B cell (primary cell): ENCODE data around the gene ZNF503.

ENCODE experiments used
- EZH2 ChIP-seq: IDR thresholded peaks from 2 replicates; pipeline ENCODE4 v1.6.1; 2012; ENCODE audit warnings: borderline replicate concordance, low read depth, mild to moderate bottlenecking, moderate library complexity, low read length; ENCODE audit not compliant: insufficient read depth, poor library complexity, severe bottlenecking
- TF ChIP-seq, protein P1 (sequence below): fragments of 200-600 bp; IDR thresholded peaks from one replicate; pipeline ENCODE4 v1.8.0; 2022; ENCODE audit warnings: antibody characterized with exemption, mild to moderate bottlenecking

DNA sequence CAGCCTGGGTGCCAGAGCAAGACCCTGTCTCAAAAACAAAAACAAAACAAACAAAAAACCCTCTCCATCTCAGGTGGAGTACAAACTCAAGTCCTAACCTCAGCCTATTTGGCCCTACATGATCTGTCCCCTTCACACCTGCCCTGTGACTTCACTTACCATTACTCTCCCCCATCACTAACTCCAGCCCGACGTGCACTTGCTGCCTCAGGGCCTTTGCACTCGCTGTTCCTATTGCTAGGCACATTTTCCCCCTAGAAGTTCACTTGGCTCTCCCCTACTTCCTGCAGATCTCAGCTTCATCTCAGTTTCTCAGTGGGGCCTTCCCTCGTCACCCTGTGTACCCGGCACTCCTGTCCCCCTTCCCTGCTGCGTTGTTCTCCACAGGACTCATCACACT is 21.3 kb upstream of the ZNF503 start:
- TF ChIP-seq, protein P1, sequence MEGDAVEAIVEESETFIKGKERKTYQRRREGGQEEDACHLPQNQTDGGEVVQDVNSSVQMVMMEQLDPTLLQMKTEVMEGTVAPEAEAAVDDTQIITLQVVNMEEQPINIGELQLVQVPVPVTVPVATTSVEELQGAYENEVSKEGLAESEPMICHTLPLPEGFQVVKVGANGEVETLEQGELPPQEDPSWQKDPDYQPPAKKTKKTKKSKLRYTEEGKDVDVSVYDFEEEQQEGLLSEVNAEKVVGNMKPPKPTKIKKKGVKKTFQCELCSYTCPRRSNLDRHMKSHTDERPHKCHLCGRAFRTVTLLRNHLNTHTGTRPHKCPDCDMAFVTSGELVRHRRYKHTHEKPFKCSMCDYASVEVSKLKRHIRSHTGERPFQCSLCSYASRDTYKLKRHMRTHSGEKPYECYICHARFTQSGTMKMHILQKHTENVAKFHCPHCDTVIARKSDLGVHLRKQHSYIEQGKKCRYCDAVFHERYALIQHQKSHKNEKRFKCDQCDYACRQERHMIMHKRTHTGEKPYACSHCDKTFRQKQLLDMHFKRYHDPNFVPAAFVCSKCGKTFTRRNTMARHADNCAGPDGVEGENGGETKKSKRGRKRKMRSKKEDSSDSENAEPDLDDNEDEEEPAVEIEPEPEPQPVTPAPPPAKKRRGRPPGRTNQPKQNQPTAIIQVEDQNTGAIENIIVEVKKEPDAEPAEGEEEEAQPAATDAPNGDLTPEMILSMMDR, result no peak
- TF ChIP-seq EZH2, result no peak
